GM23338 (cell line): ENCODE results near the gene NR2C2. TPM values are rescaled to one million over a fixed set of nuclear protein-coding genes. Genes with fewer than 3 reads are reported as not detected.

Source experiments
- ATAC-seq: fragments of 200-7000 bp; cut with Tn5 transposase; 3 replicates; pipeline ENCODE4 v1.9.1; 2020
- DNase-seq: peaks from one replicate; pipeline ENCODE4 v3.0.0-alpha.2; 2015; ENCODE audit warnings: low spot score
- H2AFZ ChIP-seq: fragments of 200-600 bp; sonication (generic); 2 replicates; pipeline ENCODE4 v1.8.0; 2016; ENCODE audit warnings: antibody characterized with exemption, mild to moderate bottlenecking, moderate library complexity
- H3F3A ChIP-seq: fragments of 200-600 bp; sonication (generic); replicated peaks from 2 replicates; pipeline ENCODE4 v1.8.0; 2017; ENCODE audit warnings: antibody characterized with exemption, mixed run types, low read depth
- H3K27ac ChIP-seq: fragments of 200-600 bp; sonication (generic); 2 replicates; pipeline ENCODE4 v1.6.1; 2016; ENCODE audit warnings: low read depth
- H3K27me3 ChIP-seq: fragments of 200-600 bp; sonication (generic); 2 replicates; pipeline ENCODE4 v1.8.0; 2016; ENCODE audit warnings: mild to moderate bottlenecking, mixed run types, moderate library complexity; ENCODE audit not compliant: insufficient read depth
- H3K36me3 ChIP-seq: fragments of 200-600 bp; sonication (generic); 2 replicates; pipeline ENCODE4 v1.8.0; 2016; ENCODE audit warnings: mild to moderate bottlenecking; ENCODE audit not compliant: insufficient read depth
- H3K4me1 ChIP-seq: fragments of 200-600 bp; sonication (generic); 2 replicates; pipeline ENCODE4 v1.8.0; 2016; ENCODE audit warnings: mild to moderate bottlenecking, moderate library complexity; ENCODE audit not compliant: insufficient read depth
- H3K4me2 ChIP-seq: fragments of 200-600 bp; sonication (generic); 2 replicates; pipeline ENCODE4 v1.7.1; 2017; ENCODE audit warnings: mixed run types
- H3K4me3 ChIP-seq: fragments of 200-600 bp; sonication (generic); 2 replicates; pipeline ENCODE4 v1.6.1; 2016; ENCODE audit warnings: mixed run types
- H3K79me2 ChIP-seq: fragments of 200-600 bp; sonication (generic); replicated peaks from 2 replicates; pipeline ENCODE4 v1.8.0; 2017; ENCODE audit warnings: mild to moderate bottlenecking; ENCODE audit not compliant: insufficient read depth
- H3K9me2 ChIP-seq: fragments of 200-600 bp; sonication (generic); 2 replicates; pipeline ENCODE4 v1.8.0; 2017; ENCODE audit not compliant: insufficient read depth
- H4K20me1 ChIP-seq: fragments of 200-600 bp; sonication (generic); replicated peaks from 2 replicates; pipeline ENCODE4 v1.8.0; 2017; ENCODE audit warnings: mild to moderate bottlenecking; ENCODE audit not compliant: insufficient read depth
- H3K27ac Mint-ChIP-seq: 2 replicates; pipeline ENCODE4 v1.8.0; 2020; ENCODE audit warnings: inconsistent platforms, mild to moderate bottlenecking, moderate library complexity, mixed read lengths
- H3K27me3 Mint-ChIP-seq: 3 replicates; pipeline ENCODE4 v1.8.0; 2022; ENCODE audit warnings: low read depth, mild to moderate bottlenecking, moderate library complexity, mixed read lengths, inconsistent platforms; ENCODE audit not compliant: insufficient read depth, poor library complexity
- H3K36me3 Mint-ChIP-seq: 3 replicates; pipeline ENCODE4 v1.8.0; 2021; ENCODE audit warnings: low read depth, mild to moderate bottlenecking, inconsistent platforms, moderate library complexity, mixed read lengths
- H3K4me1 Mint-ChIP-seq: 3 replicates; pipeline ENCODE4 v1.8.0; 2020; ENCODE audit warnings: mild to moderate bottlenecking, inconsistent platforms, mixed read lengths
- H3K4me3 Mint-ChIP-seq: 3 replicates; pipeline ENCODE4 v1.8.0; 2021; ENCODE audit warnings: moderate library complexity, mild to moderate bottlenecking, inconsistent platforms, mixed read lengths
- H3K9me3 Mint-ChIP-seq: 3 replicates; pipeline ENCODE4 v1.8.0; 2020; ENCODE audit warnings: moderate library complexity, mild to moderate bottlenecking, inconsistent platforms, mixed read lengths
- EZH2 ChIP-seq: fragments of 200-600 bp; sonication (generic); IDR thresholded peaks from one replicate; pipeline ENCODE4 v1.8.0; 2017; ENCODE audit warnings: antibody characterized with exemption, mild to moderate bottlenecking, low read depth; ENCODE audit not compliant: unreplicated experiment
- POLR2AphosphoS5 ChIP-seq: IDR thresholded peaks from 2 replicates; pipeline ENCODE4 v1.6.1; 2016; ENCODE audit warnings: antibody characterized with exemption, low read depth
- polyA plus RNA-seq: library from polyadenylated mRNA; unstranded; fragments of >200 nt; fragmentation: Nextera tagmentation; extraction: Ambion mirVana; gene quantifications from 2 replicates; pipeline ENCODE4 v1.2.1, GENCODE V29; 2016
- total RNA-seq: library from RNA; depleted of rRNA; stranded (reverse); fragments of >200 nt; shearing (Covaris generic); gene quantifications from 2 replicates; pipeline ENCODE4 v1.2.3, GENCODE V29; 2014
- TF ChIP-seq, protein P1 (sequence below), 2 experiments: fragments of 200-600 bp in 1 of 2; sonication (generic) in 1 of 2; conservative IDR thresholded peaks; 2 replicates each; pipeline versions ENCODE4 v1.5.1 to v1.6.1; 2016 to 2017; ENCODE audit warnings: antibody characterized with exemption in 2 of 2, low read depth in 2 of 2, mild to moderate bottlenecking in 2 of 2, moderate library complexity in 1 of 2
- TF ChIP-seq, protein P2 (sequence below): IDR thresholded peaks from 2 replicates; pipeline ENCODE4 v1.6.1; 2016; ENCODE audit warnings: antibody characterized with exemption
- TF ChIP-seq, protein P3 (sequence below): IDR thresholded peaks from one replicate; pipeline ENCODE4 v1.6.1; 2018; ENCODE audit warnings: antibody characterized with exemption; ENCODE audit not compliant: unreplicated experiment

NR2C2 gene
- total and polyA plus RNA-seq, 2 experiments from 2014 or later: 12.0 to 57.2 TPM

DNA sequence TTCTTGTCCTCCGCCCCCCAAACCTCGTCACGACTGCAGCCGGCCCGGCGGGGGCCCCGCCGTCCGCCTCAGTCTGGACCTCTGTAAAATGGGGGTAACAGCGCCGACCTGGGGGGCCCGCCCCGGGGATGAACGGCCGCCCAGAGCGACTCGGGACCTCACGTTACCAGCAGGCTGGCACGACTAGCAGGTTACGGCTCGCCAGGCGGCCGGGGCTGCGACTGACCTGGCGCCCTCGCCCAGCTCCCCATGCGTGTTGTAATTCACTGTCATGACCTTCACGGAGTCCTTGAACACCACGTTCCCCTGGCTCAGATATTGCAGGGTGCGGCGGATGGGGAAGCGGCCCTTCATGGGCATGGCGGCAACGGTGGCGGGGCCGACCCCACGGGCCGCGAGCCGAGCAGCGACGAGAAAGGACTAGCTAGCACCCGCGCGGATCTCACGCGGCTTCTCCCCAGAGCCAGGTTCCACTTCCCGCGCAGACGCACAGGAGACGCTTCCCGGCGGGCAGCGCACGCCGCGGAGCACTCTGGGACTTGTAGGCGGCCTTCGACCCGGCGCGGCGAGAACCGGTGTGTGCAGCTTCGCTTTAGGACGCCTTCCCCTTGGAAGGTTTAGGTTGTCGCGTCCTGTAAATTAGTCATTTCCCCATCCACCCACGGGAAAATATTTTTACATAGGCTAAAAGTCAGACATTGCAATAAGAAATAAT, 117.6 kb downstream of the NR2C2 start, which contains the start of gene MRPS25:
MRPS25 (minus strand) TSS at position 481 of the 715 bp plus-strand sequence; CDS start at position 360, 121 bp downstream.
- Histone ChIP-seq H3K4me2 (peak within 1 kb of the TSS; percentile 77), H3K9me2 (no peaks in the 10 kb centered on the region), H4K20me1 (peaks cover 6% of the 10 kb centered on the region; the same call in 1 of the 2 replicates), H2AFZ (peak within 1 kb of the TSS; percentile 94), H3K4me1 (peaks cover 6% of the 10 kb centered on the region; the same call in 1 of the 2 replicates), H3K27ac (no peak within 1 kb of the TSS), H3K27me3 (no peaks in the 10 kb centered on the region), H3F3A (no peaks in the 10 kb centered on the region), H3K79me2 (peaks cover 32% of the 10 kb centered on the region), H3K36me3 (no peaks in the 10 kb centered on the region; the same call in 1 of the 2 replicates), H3K4me3 (peak within 1 kb of the TSS; percentile 93)
- peak; percentile 93 for ATAC-seq
- H3K9me3 Mint-ChIP-seq: peaks cover 4% of the 10 kb centered on the region
- H3K4me1 Mint-ChIP-seq: peaks cover 18% of the 10 kb centered on the region
- H3K36me3 Mint-ChIP-seq: peaks cover 29% of the 10 kb centered on the region
- peak; percentile 99 for TF ChIP-seq POLR2AphosphoS5
- TF ChIP-seq, protein P1, sequence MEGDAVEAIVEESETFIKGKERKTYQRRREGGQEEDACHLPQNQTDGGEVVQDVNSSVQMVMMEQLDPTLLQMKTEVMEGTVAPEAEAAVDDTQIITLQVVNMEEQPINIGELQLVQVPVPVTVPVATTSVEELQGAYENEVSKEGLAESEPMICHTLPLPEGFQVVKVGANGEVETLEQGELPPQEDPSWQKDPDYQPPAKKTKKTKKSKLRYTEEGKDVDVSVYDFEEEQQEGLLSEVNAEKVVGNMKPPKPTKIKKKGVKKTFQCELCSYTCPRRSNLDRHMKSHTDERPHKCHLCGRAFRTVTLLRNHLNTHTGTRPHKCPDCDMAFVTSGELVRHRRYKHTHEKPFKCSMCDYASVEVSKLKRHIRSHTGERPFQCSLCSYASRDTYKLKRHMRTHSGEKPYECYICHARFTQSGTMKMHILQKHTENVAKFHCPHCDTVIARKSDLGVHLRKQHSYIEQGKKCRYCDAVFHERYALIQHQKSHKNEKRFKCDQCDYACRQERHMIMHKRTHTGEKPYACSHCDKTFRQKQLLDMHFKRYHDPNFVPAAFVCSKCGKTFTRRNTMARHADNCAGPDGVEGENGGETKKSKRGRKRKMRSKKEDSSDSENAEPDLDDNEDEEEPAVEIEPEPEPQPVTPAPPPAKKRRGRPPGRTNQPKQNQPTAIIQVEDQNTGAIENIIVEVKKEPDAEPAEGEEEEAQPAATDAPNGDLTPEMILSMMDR (conservative IDR thresholded peaks at IDR 0.05; ENCODE audit: low read depth in 2 of 2): no peak
- TF ChIP-seq EZH2: no peak
- TF ChIP-seq, protein P2, sequence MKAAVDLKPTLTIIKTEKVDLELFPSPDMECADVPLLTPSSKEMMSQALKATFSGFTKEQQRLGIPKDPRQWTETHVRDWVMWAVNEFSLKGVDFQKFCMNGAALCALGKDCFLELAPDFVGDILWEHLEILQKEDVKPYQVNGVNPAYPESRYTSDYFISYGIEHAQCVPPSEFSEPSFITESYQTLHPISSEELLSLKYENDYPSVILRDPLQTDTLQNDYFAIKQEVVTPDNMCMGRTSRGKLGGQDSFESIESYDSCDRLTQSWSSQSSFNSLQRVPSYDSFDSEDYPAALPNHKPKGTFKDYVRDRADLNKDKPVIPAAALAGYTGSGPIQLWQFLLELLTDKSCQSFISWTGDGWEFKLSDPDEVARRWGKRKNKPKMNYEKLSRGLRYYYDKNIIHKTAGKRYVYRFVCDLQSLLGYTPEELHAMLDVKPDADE: peak; percentile 91
- H3K4me3 Mint-ChIP-seq: peak within 1 kb of the TSS; percentile 98
- peak; percentile 94 for DNase-seq
- H3K27ac Mint-ChIP-seq: peak within 1 kb of the TSS; percentile 98
- H3K27me3 Mint-ChIP-seq: peaks cover 12% of the 10 kb centered on the region

DNA sequence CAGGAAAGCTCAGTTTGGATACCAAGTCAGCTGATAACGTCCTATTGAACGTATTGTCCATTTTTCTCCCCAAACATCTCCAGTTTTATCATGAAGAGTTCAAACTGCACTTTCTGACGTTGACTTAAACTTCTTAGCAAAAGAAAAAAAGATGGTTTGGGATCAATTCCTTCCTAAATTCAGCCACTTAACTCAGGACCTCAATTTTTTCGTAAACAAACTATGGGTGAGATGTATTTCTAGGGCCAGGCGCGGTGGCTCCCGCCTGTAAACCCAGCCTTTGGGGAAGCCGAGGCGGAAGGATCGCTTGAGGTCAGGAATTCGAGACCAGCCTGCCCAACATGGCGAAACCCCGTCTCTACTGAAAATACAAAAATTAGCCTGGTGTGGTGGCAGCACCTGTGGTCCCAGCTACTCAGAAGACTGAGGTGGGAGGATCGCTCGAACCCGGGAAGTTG, 118.2 kb downstream of the NR2C2 start:
- peak; percentile 11 for ATAC-seq
- TF ChIP-seq, protein P3, sequence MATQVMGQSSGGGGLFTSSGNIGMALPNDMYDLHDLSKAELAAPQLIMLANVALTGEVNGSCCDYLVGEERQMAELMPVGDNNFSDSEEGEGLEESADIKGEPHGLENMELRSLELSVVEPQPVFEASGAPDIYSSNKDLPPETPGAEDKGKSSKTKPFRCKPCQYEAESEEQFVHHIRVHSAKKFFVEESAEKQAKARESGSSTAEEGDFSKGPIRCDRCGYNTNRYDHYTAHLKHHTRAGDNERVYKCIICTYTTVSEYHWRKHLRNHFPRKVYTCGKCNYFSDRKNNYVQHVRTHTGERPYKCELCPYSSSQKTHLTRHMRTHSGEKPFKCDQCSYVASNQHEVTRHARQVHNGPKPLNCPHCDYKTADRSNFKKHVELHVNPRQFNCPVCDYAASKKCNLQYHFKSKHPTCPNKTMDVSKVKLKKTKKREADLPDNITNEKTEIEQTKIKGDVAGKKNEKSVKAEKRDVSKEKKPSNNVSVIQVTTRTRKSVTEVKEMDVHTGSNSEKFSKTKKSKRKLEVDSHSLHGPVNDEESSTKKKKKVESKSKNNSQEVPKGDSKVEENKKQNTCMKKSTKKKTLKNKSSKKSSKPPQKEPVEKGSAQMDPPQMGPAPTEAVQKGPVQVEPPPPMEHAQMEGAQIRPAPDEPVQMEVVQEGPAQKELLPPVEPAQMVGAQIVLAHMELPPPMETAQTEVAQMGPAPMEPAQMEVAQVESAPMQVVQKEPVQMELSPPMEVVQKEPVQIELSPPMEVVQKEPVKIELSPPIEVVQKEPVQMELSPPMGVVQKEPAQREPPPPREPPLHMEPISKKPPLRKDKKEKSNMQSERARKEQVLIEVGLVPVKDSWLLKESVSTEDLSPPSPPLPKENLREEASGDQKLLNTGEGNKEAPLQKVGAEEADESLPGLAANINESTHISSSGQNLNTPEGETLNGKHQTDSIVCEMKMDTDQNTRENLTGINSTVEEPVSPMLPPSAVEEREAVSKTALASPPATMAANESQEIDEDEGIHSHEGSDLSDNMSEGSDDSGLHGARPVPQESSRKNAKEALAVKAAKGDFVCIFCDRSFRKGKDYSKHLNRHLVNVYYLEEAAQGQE: no peak
- TF ChIP-seq POLR2AphosphoS5 (no peak), EZH2 (no peak)
- TF ChIP-seq, protein P2: no peak

More for the DNA sequence above, 118.2 kb downstream of the NR2C2 start:
- Histone ChIP-seq H3K4me2 (peak overlapping the region; percentile 77), H4K20me1 (peaks cover 4% of the 10 kb centered on the region; the same call in 1 of the 2 replicates), H3K27me3 (no peaks in the 10 kb centered on the region), H3K27ac (no peak overlapping the region), H3K36me3 (no peaks in the 10 kb centered on the region; the same call in 1 of the 2 replicates), H3F3A (no peaks in the 10 kb centered on the region), H3K79me2 (peaks cover 26% of the 10 kb centered on the region), H3K4me3 (peak overlapping the region; percentile 93), H2AFZ (peak overlapping the region; percentile 92), H3K4me1 (peaks cover 6% of the 10 kb centered on the region; the same call in 1 of the 2 replicates), H3K9me2 (no peaks in the 10 kb centered on the region)
- H3K9me3 Mint-ChIP-seq: peaks cover 4% of the 10 kb centered on the region
- H3K27ac Mint-ChIP-seq: no peak overlapping the region
- peaks cover 12% of the 10 kb centered on the region for H3K27me3 Mint-ChIP-seq
- H3K4me1 Mint-ChIP-seq: peaks cover 18% of the 10 kb centered on the region
- H3K4me3 Mint-ChIP-seq: peak overlapping the region; percentile 98
- peak; percentile 20 for DNase-seq
- H3K36me3 Mint-ChIP-seq: peaks cover 26% of the 10 kb centered on the region
